Keratinocyte (primary cell): Measurements from ENCODE around the gene TATDN2. TPM values are rescaled to one million over a fixed set of nuclear protein-coding genes. Genes with fewer than 3 reads are reported as not detected.
"Not testable (repeated sequence)": the region's sequence is repeated elsewhere in the genome, so short reads cannot be mapped to it uniquely, and the experiment has no call there.

ENCODE experiments used
- DNase-seq: peaks from one replicate; pipeline ENCODE4 v3.0.0-alpha.2; 2011; ENCODE audit warnings: low read depth, missing footprints, low spot score
- FAIRE-seq: peaks from 2 replicates; lab custom pipeline; 2011; peaks lifted over from hg19 to GRCh38; lab: Jason Lieb, UNC
- H2AFZ ChIP-seq: 2 replicates; pipeline ENCODE4 v1.6.0; 2012; ENCODE audit warnings: low read length, control low read depth, inconsistent platforms; ENCODE audit not compliant: control insufficient read depth
- H3K27ac ChIP-seq: 2 replicates; pipeline ENCODE4 v1.5.1; 2011; ENCODE audit warnings: low read length; ENCODE audit not compliant: control insufficient read depth, insufficient read depth
- H3K27me3 ChIP-seq: 3 replicates; pipeline ENCODE4 v1.6.0; 2011; ENCODE audit warnings: low read length; ENCODE audit not compliant: control insufficient read depth, insufficient read depth; ENCODE audit errors: extremely low read depth
- H3K36me3 ChIP-seq, 2 experiments: 2 replicates in 1 of 2; 3 replicates in 1 of 2; pipeline ENCODE4 v1.5.1; 2011; ENCODE audit warnings: low read length in 2 of 2, mild to moderate bottlenecking in 1 of 2; ENCODE audit not compliant: control insufficient read depth in 2 of 2, insufficient read depth in 2 of 2; ENCODE audit errors: extremely low read depth in 1 of 2
- H3K4me1 ChIP-seq: 3 replicates; pipeline ENCODE4 v1.5.1; 2011; ENCODE audit warnings: low read length; ENCODE audit not compliant: control insufficient read depth, insufficient read depth; ENCODE audit errors: extremely low read depth
- H3K4me2 ChIP-seq: 3 replicates; pipeline ENCODE4 v1.6.0; 2011; ENCODE audit warnings: low read depth, low read length; ENCODE audit not compliant: control insufficient read depth, insufficient read depth; ENCODE audit errors: extremely low read depth
- H3K4me3 ChIP-seq, 3 experiments: fragments of 200-600 bp in 1 of 3; sonication (generic) in 1 of 3; 2 replicates in 2 of 3; 3 replicates in 1 of 3; pipeline ENCODE4 v1.5.1; 2011 to 2016; ENCODE audit warnings: low read length in 3 of 3, mild to moderate bottlenecking in 3 of 3, control low read depth in 2 of 3, inconsistent platforms in 1 of 3, low read depth in 1 of 3, mixed read lengths in 1 of 3, mixed run types in 1 of 3, moderate library complexity in 1 of 3; ENCODE audit not compliant: control insufficient read depth in 2 of 3, insufficient read depth in 2 of 3; ENCODE audit errors: extremely low read depth in 1 of 3
- H3K79me2 ChIP-seq: 2 replicates; pipeline ENCODE4 v1.6.0; 2012; ENCODE audit warnings: low read length; ENCODE audit not compliant: control insufficient read depth, insufficient read depth
- H3K9ac ChIP-seq: 3 replicates; pipeline ENCODE4 v1.6.0; 2011; ENCODE audit warnings: low read length; ENCODE audit not compliant: control insufficient read depth, insufficient read depth; ENCODE audit errors: extremely low read depth
- H3K9me1 ChIP-seq: 3 replicates; pipeline ENCODE4 v1.6.0; 2011; ENCODE audit warnings: low read length; ENCODE audit not compliant: control insufficient read depth, insufficient read depth; ENCODE audit errors: extremely low read depth
- H3K9me3 ChIP-seq: 2 replicates; pipeline ENCODE4 v1.5.1; 2012; ENCODE audit warnings: low read depth, low read length; ENCODE audit not compliant: control insufficient read depth
- H4K20me1 ChIP-seq: 3 replicates; pipeline ENCODE4 v1.6.0; 2011; ENCODE audit warnings: low read length; ENCODE audit not compliant: control insufficient read depth, insufficient read depth; ENCODE audit errors: extremely low read depth
- EZH2 ChIP-seq: IDR thresholded peaks from one replicate; pipeline ENCODE4 v1.6.1; 2012; ENCODE audit warnings: inconsistent platforms, mild to moderate bottlenecking, low read length, moderate library complexity
- dilution Hi-C: fragments of 300-500 bp; cut with MboI; formaldehyde crosslinking; loops from one replicate; pipeline ENCODE4 v1.7.0; 2020; ENCODE audit warnings: low sequenced_read_pairs; ENCODE audit not compliant: extremely low pct_ligation_motif_present
- polyA plus RNA-seq, 5 experiments: library from polyadenylated mRNA; depleted of rRNA in 3 of 5; stranded (reverse) in 3 of 5; stranded (forward) in 1 of 5; unstranded in 1 of 5; fragments of >200 nt; gene quantifications; 1 replicate in 1 of 5; 2 replicates in 3 of 5; 3 replicates in 1 of 5; pipeline versions ENCODE4 v1.2.1 to v1.2.3, GENCODE V29; 2011 to 2012; ENCODE audit warnings: missing spikeins in 2 of 5, low read depth in 1 of 5, low replicate concordance in 1 of 5
- TF ChIP-seq, protein P1 (sequence below), 3 experiments: IDR thresholded peaks in 1 of 3; conservative IDR thresholded peaks in 1 of 3; optimal IDR thresholded peaks in 1 of 3; 2 replicates in 2 of 3; 3 replicates in 1 of 3; pipeline versions ENCODE3 to v1.5.1; 2011; ENCODE audit warnings: low read length in 3 of 3, mild to moderate bottlenecking in 3 of 3, moderate library complexity in 2 of 3, control low read depth in 1 of 3, inconsistent platforms in 1 of 3; ENCODE audit not compliant: insufficient read depth in 2 of 3; ENCODE audit errors: extremely low read depth in 1 of 3

Gene TATDN2
- polyA plus RNA-seq, 1 donor (not counting 4 experiments of a cell fraction or from before 2014, with no cell fraction given), result 13.8 TPM

DNA sequence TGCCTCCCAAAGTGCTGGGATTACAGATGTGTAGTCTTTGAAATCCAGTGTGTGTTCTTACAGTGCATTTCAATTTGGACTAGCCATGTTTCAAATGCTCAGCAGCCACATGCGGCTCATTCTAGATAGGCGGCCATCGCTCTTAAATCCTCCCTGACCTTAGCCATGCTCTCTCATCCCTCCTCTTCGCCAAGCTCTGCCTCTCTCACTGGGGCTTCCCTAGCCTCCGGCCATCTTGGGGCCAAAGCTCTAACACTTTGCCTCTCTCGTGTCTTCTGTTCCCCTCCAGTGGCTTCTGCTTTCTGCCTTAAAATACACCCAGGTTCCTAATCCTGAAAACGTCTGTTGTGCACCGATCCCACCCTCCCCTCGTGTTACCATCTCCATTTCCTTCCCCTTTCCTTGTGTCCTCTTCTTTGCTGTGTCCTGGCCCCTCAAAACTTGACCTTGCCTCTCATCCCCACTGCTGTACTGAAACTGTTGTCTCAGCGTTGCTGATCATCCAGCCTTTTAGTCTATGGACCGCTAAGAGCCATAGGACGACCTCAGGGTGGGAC, 45.8 kb downstream of the TATDN2 start:
- dilution Hi-C loops, result no loop called here
- Histone ChIP-seq H3K9me3 (no peaks in the 10 kb centered on the region), H3K9me1 (no peaks in the 10 kb centered on the region), H3K27ac (no peak overlapping the region), H2AFZ (no peak overlapping the region), H3K27me3 (no peaks in the 10 kb centered on the region), H4K20me1 (no peaks in the 10 kb centered on the region), H3K9ac (no peak overlapping the region), H3K4me3 (no peak overlapping the region), H3K79me2 (no peaks in the 10 kb centered on the region), H3K4me1 (no peaks in the 10 kb centered on the region), H3K4me2 (no peak overlapping the region), H3K36me3 (peaks cover 3 to 13% of the 10 kb centered on the region in 2 experiments)
- FAIRE-seq, result no peak
- DNase-seq, result no peak
- TF ChIP-seq, protein P1, sequence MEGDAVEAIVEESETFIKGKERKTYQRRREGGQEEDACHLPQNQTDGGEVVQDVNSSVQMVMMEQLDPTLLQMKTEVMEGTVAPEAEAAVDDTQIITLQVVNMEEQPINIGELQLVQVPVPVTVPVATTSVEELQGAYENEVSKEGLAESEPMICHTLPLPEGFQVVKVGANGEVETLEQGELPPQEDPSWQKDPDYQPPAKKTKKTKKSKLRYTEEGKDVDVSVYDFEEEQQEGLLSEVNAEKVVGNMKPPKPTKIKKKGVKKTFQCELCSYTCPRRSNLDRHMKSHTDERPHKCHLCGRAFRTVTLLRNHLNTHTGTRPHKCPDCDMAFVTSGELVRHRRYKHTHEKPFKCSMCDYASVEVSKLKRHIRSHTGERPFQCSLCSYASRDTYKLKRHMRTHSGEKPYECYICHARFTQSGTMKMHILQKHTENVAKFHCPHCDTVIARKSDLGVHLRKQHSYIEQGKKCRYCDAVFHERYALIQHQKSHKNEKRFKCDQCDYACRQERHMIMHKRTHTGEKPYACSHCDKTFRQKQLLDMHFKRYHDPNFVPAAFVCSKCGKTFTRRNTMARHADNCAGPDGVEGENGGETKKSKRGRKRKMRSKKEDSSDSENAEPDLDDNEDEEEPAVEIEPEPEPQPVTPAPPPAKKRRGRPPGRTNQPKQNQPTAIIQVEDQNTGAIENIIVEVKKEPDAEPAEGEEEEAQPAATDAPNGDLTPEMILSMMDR (optimal IDR thresholded peaks at IDR 0.05 in 1 of 3, IDR thresholded peaks at IDR 0.05 in 1 of 3, conservative IDR thresholded peaks at IDR 0.05 in 1 of 3; ENCODE audit: extremely low read depth in 1 of 3, insufficient read depth in 2 of 3, low read length in 3 of 3), result no peak
- TF ChIP-seq EZH2, result no peak

DNA sequence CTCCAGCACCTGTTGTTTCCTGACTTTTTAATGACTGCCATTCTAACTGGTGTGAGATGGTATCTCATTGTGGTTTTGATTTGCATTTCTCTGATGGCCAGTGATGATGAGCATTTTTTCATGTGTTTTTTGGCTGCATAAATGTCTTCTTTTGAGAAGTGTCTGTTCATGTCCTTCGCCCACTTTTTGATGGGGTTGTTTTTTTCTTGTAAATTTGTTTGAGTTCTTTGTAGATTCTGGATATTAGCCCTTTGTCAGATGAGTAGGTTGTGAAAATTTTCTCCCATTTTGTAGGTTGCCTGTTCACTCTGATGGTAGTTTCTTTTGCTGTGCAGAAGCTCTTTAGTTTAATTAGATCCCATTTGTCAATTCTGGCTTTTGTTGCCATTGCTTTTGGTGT, 49.8 kb downstream of the TATDN2 start:
- H2AFZ ChIP-seq, H3K9ac ChIP-seq, H3K4me1 ChIP-seq, H3K27me3 ChIP-seq, H3K79me2 ChIP-seq, H3K9me3 ChIP-seq, H3K4me2 ChIP-seq, FAIRE-seq, H3K27ac ChIP-seq, H3K9me1 ChIP-seq, H3K4me3 ChIP-seq, dilution Hi-C loops, H4K20me1 ChIP-seq, DNase-seq: not testable (repeated sequence)
- H3K36me3 ChIP-seq, result peaks cover 19 to 25% of the 10 kb centered on the region in 2 experiments

DNA sequence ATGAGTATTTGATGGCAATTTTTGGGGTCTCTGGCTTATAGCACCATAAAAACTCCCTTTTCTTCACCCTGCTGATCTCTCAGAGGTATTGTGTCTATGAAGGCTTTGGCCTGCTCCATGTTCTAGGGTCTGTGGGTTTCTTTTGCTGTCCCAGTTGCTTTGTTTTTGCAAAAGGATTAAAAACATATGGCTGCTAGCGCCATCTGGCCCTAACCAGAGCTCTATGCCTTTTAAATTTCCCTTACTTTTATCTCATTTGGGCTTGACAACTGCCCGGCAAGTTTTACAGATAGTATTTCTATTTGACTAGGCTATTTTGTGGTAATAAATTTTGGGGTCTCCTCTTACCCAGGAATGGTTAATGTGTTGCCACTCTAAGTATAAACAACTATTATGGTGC, 50.9 kb downstream of the TATDN2 start:
- no peaks in the 10 kb centered on the region for H3K4me1 ChIP-seq
- H3K4me3 ChIP-seq, result no peak overlapping the region
- H3K27ac ChIP-seq, result no peak overlapping the region
- no peak for DNase-seq
- TF ChIP-seq, protein P1 (optimal IDR thresholded peaks at IDR 0.05 in 1 of 3, IDR thresholded peaks at IDR 0.05 in 1 of 3, conservative IDR thresholded peaks at IDR 0.05 in 1 of 3; ENCODE audit: extremely low read depth in 1 of 3, insufficient read depth in 2 of 3, low read length in 3 of 3), result no peak
- TF ChIP-seq EZH2, result no peak
- H3K9me1 ChIP-seq, result no peaks in the 10 kb centered on the region
- dilution Hi-C loops, result no loop called here
- FAIRE-seq, result no peak
- no peaks in the 10 kb centered on the region for H3K27me3 ChIP-seq
- H3K79me2 ChIP-seq, result no peaks in the 10 kb centered on the region
- H3K36me3 ChIP-seq, result peaks cover 26 to 31% of the 10 kb centered on the region in 2 experiments
- H3K9ac ChIP-seq, result no peak overlapping the region
- no peaks in the 10 kb centered on the region for H3K9me3 ChIP-seq
- H3K4me2 ChIP-seq, result no peak overlapping the region
- H2AFZ ChIP-seq, result no peak overlapping the region
- H4K20me1 ChIP-seq, result peaks cover 4% of the 10 kb centered on the region
